ENCODE results near the gene ACAD11. TPM values are rescaled to one million over a fixed set of nuclear protein-coding genes. Genes with fewer than 3 reads are reported as not detected.
"Not testable (repeated sequence)": the region's sequence is repeated elsewhere in the genome, so short reads cannot be mapped to it uniquely, and the experiment has no call there.

Gene ACAD11
- total and polyA plus RNA-seq, 8 donors = 12.6 to 43.7 (median 32.7) TPM

- Histone ChIP-seq H3K9me3 (no peaks in the 10 kb centered on the region), H3K27me3 (no peaks in the 10 kb centered on the region), H3K36me3 (peaks cover 0 to 23% of the 10 kb centered on the region in 2 donors), H3K27ac (no peak overlapping the region), H3K4me3 (no peak overlapping the region), H3K4me1 (peaks cover 0 to 6% of the 10 kb centered on the region in 2 donors)
- ATAC-seq (no peak), DNase-seq (no peak)
- TF ChIP-seq, protein P1, sequence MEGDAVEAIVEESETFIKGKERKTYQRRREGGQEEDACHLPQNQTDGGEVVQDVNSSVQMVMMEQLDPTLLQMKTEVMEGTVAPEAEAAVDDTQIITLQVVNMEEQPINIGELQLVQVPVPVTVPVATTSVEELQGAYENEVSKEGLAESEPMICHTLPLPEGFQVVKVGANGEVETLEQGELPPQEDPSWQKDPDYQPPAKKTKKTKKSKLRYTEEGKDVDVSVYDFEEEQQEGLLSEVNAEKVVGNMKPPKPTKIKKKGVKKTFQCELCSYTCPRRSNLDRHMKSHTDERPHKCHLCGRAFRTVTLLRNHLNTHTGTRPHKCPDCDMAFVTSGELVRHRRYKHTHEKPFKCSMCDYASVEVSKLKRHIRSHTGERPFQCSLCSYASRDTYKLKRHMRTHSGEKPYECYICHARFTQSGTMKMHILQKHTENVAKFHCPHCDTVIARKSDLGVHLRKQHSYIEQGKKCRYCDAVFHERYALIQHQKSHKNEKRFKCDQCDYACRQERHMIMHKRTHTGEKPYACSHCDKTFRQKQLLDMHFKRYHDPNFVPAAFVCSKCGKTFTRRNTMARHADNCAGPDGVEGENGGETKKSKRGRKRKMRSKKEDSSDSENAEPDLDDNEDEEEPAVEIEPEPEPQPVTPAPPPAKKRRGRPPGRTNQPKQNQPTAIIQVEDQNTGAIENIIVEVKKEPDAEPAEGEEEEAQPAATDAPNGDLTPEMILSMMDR (IDR thresholded peaks at IDR 0.05) = no peak
- intact Hi-C loops (cut with DNase I) = no loop called here
These were observed 42.8 kb downstream of the ACAD11 start for GRCh38 chr3:132616780-132617179.

GRCh38 chr3:132615881-132616280 is 43.7 kb downstream of the ACAD11 start:
- TF ChIP-seq, protein P1 (IDR thresholded peaks at IDR 0.05) = no peak
- ATAC-seq (no peak), DNase-seq (no peak)
- Histone ChIP-seq H3K4me1 (no peaks in the 10 kb centered on the region), H3K4me3 (no peak overlapping the region), H3K9me3 (no peaks in the 10 kb centered on the region), H3K36me3 (peaks cover 0 to 23% of the 10 kb centered on the region in 2 donors), H3K27ac (no peak overlapping the region), H3K27me3 (no peaks in the 10 kb centered on the region)
- intact Hi-C loops (cut with DNase I) = no loop called here

GRCh38 chr3:132615301-132615700 is 44.3 kb downstream of the ACAD11 start:
- H3K4me3 ChIP-seq; H3K9me3 ChIP-seq; intact Hi-C loops (cut with DNase I); ATAC-seq; H3K4me1 ChIP-seq; DNase-seq; H3K27me3 ChIP-seq; H3K27ac ChIP-seq: not testable (repeated sequence)
- H3K36me3 ChIP-seq = peaks cover 0 to 23% of the 10 kb centered on the region in 2 donors

DNA sequence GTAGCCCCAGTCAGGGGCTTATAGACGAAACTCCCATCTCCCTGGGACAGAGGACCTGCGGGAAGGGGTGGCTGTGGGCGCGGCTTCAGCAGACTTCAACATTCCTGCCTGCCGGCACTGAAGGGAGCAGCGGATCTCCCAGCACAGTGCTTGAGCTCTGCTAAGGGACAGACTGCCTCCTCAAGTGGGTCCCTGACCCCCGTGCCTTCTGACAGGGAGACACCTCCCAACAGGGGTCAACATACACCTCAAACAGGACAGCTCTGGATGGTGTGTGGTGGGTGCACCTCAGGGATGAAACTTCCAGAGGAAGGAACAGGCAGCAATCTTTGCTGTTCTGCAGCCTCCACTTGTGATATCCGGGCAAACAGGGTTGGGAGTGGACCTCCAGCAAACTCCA is 53.0 kb downstream of the ACAD11 start:
- H3K36me3 ChIP-seq; H3K4me3 ChIP-seq; intact Hi-C loops (cut with DNase I); H3K27me3 ChIP-seq; H3K9me3 ChIP-seq; H3K4me1 ChIP-seq: not testable (repeated sequence)
- ATAC-seq = peak; percentile 64
- H3K27ac ChIP-seq = peak overlapping the region in 1 of 2 donors; percentile 28
- peak in 1 of 4 donors; percentile 53 for DNase-seq

DNA sequence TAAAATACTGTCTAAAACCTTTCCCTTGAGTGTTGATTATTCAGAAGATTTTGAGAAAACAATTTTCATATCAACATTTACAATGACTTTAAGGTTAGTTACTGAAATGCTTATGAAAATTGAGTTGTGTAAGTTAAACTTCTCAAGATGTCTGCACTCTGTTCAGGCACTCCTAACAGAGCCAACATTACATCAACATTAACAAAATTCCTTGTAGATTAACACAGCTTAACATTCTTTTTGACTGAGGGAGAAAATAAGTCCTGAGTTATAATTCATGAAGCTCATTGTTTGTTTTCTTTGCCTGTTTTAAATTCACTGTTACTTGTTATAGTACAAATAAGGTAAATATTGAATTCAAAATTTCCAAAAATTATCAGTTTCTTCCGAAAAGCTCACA is 53.5 kb downstream of the ACAD11 start:
- ATAC-seq = peak; percentile 79
- no peaks in the 10 kb centered on the region for H3K9me3 ChIP-seq
- no peaks in the 10 kb centered on the region for H3K4me1 ChIP-seq
- intact Hi-C loops (cut with DNase I) = no loop called here
- H3K4me3 ChIP-seq = no peak overlapping the region
- peak overlapping the region; percentile 28 to 34 for H3K27ac ChIP-seq
- no peak for DNase-seq
- no peaks in the 10 kb centered on the region for H3K27me3 ChIP-seq
- TF ChIP-seq, protein P1 (IDR thresholded peaks at IDR 0.05) = no peak
- peaks cover 0 to 9% of the 10 kb centered on the region in 2 donors for H3K36me3 ChIP-seq

DNA sequence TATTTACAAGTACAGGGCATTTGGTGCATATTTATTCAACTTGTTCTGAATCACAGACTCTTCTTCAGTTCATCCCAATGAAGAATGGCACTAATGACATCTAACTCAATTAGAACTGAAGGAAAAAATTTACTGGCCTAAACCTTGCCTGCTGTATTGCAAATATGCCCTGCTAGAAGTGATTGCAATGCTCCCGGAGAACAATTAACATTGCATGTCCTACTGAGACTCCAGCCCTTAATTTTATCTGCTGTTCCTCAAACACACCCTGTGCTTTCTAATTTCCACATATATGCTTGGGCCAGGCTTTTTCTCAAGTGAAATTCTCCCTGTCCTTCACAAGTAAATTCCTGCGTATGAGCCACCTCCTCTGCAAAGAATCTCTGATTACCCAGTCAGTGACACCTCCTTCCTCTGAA is 54.2 kb downstream of the ACAD11 start:
- no peak for DNase-seq
- TF ChIP-seq, protein P1 (IDR thresholded peaks at IDR 0.05) = no peak
- peak overlapping the region in 1 of 2 donors; percentile 34 for H3K27ac ChIP-seq
- intact Hi-C loops (cut with DNase I) = no loop called here
- peaks cover 0 to 9% of the 10 kb centered on the region in 2 donors for H3K36me3 ChIP-seq
- ATAC-seq = peak; percentile 65
- H3K4me1 ChIP-seq = no peaks in the 10 kb centered on the region
- no peaks in the 10 kb centered on the region for H3K27me3 ChIP-seq
- no peaks in the 10 kb centered on the region for H3K9me3 ChIP-seq
- H3K4me3 ChIP-seq = no peak overlapping the region

- intact Hi-C loops (cut with DNase I) = not testable (repeated sequence)
These were observed 59.0 kb downstream of the ACAD11 start for GRCh38 chr3:132600614-132601013.

More at GRCh38 chr3:132600614-132601013, 59.0 kb downstream of the ACAD11 start:
- H3K4me3 ChIP-seq, DNase-seq, H3K4me1 ChIP-seq, H3K27me3 ChIP-seq, H3K27ac ChIP-seq, ATAC-seq, H3K9me3 ChIP-seq: not testable (repeated sequence)
- peaks cover 0 to 22% of the 10 kb centered on the region in 2 donors for H3K36me3 ChIP-seq

Measured in left lung (tissue), 10 donors.